Osteoblast (primary cell): ENCODE measurements around the gene EXOSC3. TPM values are rescaled to one million over a fixed set of nuclear protein-coding genes. Genes with fewer than 3 reads are reported as not detected.
A peak's percentile ranks its signal among the peaks of the same experiment; 100 is the strongest.

ENCODE experiments used
- DNase-seq: peaks from one replicate; pipeline ENCODE4 v3.0.0; 2011; ENCODE audit warnings: low spot score, mixed read lengths; ENCODE audit not compliant: insufficient read length; ENCODE audit errors: missing footprints
- H2AFZ ChIP-seq: 2 replicates; pipeline ENCODE4 v1.6.0; 2011; ENCODE audit warnings: mild to moderate bottlenecking, low read length
- H3K27ac ChIP-seq: 2 replicates; pipeline ENCODE4 v1.5.1; 2011; ENCODE audit warnings: mild to moderate bottlenecking, low read depth, low read length, moderate library complexity
- H3K27me3 ChIP-seq: 2 replicates; pipeline ENCODE4 v1.6.0; 2012; ENCODE audit warnings: mild to moderate bottlenecking, control low read depth, inconsistent platforms, low read length, moderate library complexity; ENCODE audit not compliant: insufficient read depth
- H3K36me3 ChIP-seq: 2 replicates; pipeline ENCODE4 v1.5.1; 2011; ENCODE audit warnings: mild to moderate bottlenecking, low read length, control low read depth, moderate library complexity; ENCODE audit not compliant: insufficient read depth
- H3K4me1 ChIP-seq: 2 replicates; pipeline ENCODE4 v1.5.1; 2011; ENCODE audit warnings: mild to moderate bottlenecking, low read length, control low read depth, moderate library complexity; ENCODE audit not compliant: insufficient read depth
- H3K4me2 ChIP-seq: 2 replicates; pipeline ENCODE4 v1.6.0; 2011; ENCODE audit warnings: mild to moderate bottlenecking, low read length; ENCODE audit not compliant: insufficient read depth
- H3K4me3 ChIP-seq: fragments of 200-600 bp; sonication (generic); 3 replicates; pipeline ENCODE4 v1.5.1; 2012; ENCODE audit warnings: mild to moderate bottlenecking, low read length, inconsistent platforms; ENCODE audit not compliant: insufficient read depth
- H3K79me2 ChIP-seq: 2 replicates; pipeline ENCODE4 v1.6.0; 2012; ENCODE audit warnings: mild to moderate bottlenecking, low read length, control low read depth, inconsistent platforms; ENCODE audit not compliant: insufficient read depth
- H3K9me3 ChIP-seq: 2 replicates; pipeline ENCODE4 v1.5.1; 2011; ENCODE audit warnings: low read depth, low read length, control low read depth
- H4K20me1 ChIP-seq: 2 replicates; pipeline ENCODE4 v1.6.0; 2012; ENCODE audit warnings: mild to moderate bottlenecking, low read length, control low read depth; ENCODE audit not compliant: insufficient read depth
- total RNA-seq: library from RNA; depleted of rRNA; stranded (reverse); fragments of >200 nt; gene quantifications from 2 replicates; pipeline ENCODE4 v1.2.3, GENCODE V29; 2012
- TF ChIP-seq, protein P1 (sequence below): IDR thresholded peaks from 2 replicates; pipeline ENCODE4 v1.5.1; 2011; ENCODE audit warnings: mild to moderate bottlenecking, low read depth, low read length, moderate library complexity; ENCODE audit errors: extremely low read depth

EXOSC3 gene
- total RNA-seq, 1 donor = 24.6 TPM

DNA sequence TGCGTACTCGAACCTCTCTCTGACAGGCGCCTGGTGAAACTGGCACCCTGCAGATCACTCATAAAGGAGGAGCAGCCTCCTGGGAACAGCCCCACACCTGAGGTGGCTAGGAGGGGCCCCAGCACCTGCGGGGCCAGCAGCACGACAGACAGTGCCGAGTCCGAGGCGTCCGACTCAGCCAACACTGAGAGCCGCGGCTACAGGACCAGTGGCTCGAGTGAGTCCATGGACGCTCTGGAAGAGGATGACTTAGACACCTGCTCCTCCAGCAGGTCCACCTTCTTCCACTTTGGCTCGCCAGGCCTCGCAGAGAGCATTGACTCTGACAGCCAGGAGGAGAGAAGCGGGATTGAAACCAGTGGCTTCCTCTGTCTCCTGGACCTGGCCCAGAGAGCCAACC, 44.7 kb downstream of the EXOSC3 start:
- peaks cover 27% of the 10 kb centered on the region for H3K27me3 ChIP-seq
- H3K36me3 ChIP-seq = no peaks in the 10 kb centered on the region
- no peaks in the 10 kb centered on the region for H3K79me2 ChIP-seq
- H3K4me2 ChIP-seq = no peak overlapping the region
- H2AFZ ChIP-seq = no peak overlapping the region
- TF ChIP-seq, protein P1, sequence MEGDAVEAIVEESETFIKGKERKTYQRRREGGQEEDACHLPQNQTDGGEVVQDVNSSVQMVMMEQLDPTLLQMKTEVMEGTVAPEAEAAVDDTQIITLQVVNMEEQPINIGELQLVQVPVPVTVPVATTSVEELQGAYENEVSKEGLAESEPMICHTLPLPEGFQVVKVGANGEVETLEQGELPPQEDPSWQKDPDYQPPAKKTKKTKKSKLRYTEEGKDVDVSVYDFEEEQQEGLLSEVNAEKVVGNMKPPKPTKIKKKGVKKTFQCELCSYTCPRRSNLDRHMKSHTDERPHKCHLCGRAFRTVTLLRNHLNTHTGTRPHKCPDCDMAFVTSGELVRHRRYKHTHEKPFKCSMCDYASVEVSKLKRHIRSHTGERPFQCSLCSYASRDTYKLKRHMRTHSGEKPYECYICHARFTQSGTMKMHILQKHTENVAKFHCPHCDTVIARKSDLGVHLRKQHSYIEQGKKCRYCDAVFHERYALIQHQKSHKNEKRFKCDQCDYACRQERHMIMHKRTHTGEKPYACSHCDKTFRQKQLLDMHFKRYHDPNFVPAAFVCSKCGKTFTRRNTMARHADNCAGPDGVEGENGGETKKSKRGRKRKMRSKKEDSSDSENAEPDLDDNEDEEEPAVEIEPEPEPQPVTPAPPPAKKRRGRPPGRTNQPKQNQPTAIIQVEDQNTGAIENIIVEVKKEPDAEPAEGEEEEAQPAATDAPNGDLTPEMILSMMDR = no peak
- peak; percentile 56 for DNase-seq
- H3K4me1 ChIP-seq = no peaks in the 10 kb centered on the region
- no peak overlapping the region for H3K4me3 ChIP-seq
- H3K9me3 ChIP-seq = no peaks in the 10 kb centered on the region
- no peak overlapping the region for H3K27ac ChIP-seq
- H4K20me1 ChIP-seq = no peaks in the 10 kb centered on the region

DNA sequence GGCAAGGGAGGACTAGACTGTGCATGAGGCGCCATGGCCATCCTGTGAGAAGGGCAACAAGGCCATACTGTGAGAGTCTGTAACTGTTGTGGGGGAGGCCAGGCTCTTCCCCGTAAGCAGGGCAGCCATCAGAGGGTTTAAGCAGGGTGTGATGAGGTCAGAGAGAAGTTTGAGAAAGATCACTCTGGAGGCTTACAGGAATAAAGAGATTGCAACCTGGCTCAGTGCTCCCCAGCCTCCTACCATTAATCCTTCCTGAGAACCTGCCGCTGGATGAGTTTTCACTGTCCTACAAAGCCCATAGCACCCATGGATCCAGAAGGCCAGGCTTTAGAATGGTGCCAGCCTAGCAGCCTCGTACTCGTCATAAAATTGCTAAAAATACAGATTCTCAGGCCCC, 45.6 kb downstream of the EXOSC3 start:
- H3K4me3 ChIP-seq = no peak overlapping the region

DNA sequence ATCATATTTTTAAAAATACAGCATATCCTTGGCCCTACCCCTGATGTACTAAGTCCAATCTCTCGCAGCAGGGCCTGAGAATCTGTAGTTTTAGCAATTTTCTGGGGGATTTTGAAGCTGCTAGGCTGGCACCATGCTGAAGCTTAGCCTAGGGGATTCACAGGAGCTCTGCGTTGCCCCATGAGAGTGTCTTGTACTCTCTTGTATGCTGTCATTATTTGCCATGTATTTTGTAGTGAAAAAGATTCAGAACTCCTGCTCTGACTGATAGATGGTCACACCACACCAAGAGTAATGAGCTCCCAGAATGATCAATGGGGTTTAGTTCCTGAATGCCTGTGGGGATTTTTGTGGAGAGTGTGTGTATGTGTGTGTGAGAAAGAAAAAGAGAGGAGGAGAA, 51.9 kb downstream of the EXOSC3 start:
- Histone ChIP-seq H3K27ac (no peak overlapping the region), H3K9me3 (no peaks in the 10 kb centered on the region), H3K4me2 (no peak overlapping the region), H4K20me1 (no peaks in the 10 kb centered on the region), H2AFZ (no peak overlapping the region), H3K27me3 (peaks cover 57% of the 10 kb centered on the region), H3K4me3 (no peak overlapping the region), H3K4me1 (peaks cover 3% of the 10 kb centered on the region), H3K79me2 (no peaks in the 10 kb centered on the region), H3K36me3 (no peaks in the 10 kb centered on the region)
- TF ChIP-seq, protein P1 = no peak
- no peak for DNase-seq

More for the DNA sequence above, 45.6 kb downstream of the EXOSC3 start:
- Histone ChIP-seq H3K27ac (no peak overlapping the region), H3K4me1 (no peaks in the 10 kb centered on the region), H3K27me3 (peaks cover 29% of the 10 kb centered on the region), H3K4me2 (no peak overlapping the region), H3K79me2 (no peaks in the 10 kb centered on the region), H3K9me3 (no peaks in the 10 kb centered on the region), H4K20me1 (no peaks in the 10 kb centered on the region), H3K36me3 (no peaks in the 10 kb centered on the region), H2AFZ (no peak overlapping the region)
- no peak for DNase-seq
- TF ChIP-seq, protein P1 = no peak

DNA sequence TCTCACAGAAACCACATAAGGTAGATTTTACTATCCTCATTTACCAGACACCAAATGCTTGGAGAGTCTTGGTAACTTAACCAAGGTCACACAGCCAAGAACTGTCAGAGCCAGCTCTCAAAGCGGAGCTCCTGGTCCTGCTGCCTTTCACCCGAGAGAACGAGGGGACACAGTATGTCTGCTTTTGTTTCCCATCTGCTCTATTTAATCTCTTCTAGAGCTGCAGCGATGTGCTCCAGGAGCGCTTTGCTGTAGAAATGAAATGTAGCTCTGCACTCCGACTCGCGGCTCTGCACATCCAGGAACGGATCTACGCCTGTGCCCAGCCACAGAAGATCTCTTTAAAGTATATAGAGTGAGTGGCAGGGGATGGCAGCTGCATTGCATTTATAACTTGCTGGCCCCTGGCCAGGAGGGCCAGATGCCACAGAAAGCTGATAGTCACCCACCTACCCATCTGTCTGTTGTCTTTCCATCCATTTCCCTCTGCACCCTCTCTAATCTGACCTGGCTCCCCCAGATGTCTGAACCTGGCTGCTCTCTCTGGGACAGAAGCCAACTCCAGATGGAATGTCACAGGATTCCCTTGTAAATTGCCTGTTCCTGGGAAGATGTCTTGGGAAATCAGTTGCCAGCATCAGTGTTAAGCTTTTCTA, 52.6 kb downstream of the EXOSC3 start:
- peaks cover 3% of the 10 kb centered on the region for H3K4me1 ChIP-seq
- H3K9me3 ChIP-seq = no peaks in the 10 kb centered on the region
- no peak overlapping the region for H3K27ac ChIP-seq
- no peaks in the 10 kb centered on the region for H3K79me2 ChIP-seq
- no peaks in the 10 kb centered on the region for H4K20me1 ChIP-seq
- no peak overlapping the region for H3K4me2 ChIP-seq
- H2AFZ ChIP-seq = no peak overlapping the region
- no peak overlapping the region for H3K4me3 ChIP-seq
- DNase-seq = no peak
- TF ChIP-seq, protein P1 = no peak
- H3K27me3 ChIP-seq = peaks cover 59% of the 10 kb centered on the region
- H3K36me3 ChIP-seq = no peaks in the 10 kb centered on the region
